GM19438 (cell line): ENCODE results near the gene BACE1-AS.
"Not testable (repeated sequence)": the region's sequence is repeated elsewhere in the genome, so short reads cannot be mapped to it uniquely, and the experiment has no call there.

Source experiments
- ATAC-seq: cut with Tn5 transposase; IDR thresholded peaks from one replicate; pipeline ENCODE4 v1.9.1; 2021; ENCODE audit warnings: low read depth; ENCODE audit not compliant: unreplicated experiment

Gene BACE1-AS

DNA sequence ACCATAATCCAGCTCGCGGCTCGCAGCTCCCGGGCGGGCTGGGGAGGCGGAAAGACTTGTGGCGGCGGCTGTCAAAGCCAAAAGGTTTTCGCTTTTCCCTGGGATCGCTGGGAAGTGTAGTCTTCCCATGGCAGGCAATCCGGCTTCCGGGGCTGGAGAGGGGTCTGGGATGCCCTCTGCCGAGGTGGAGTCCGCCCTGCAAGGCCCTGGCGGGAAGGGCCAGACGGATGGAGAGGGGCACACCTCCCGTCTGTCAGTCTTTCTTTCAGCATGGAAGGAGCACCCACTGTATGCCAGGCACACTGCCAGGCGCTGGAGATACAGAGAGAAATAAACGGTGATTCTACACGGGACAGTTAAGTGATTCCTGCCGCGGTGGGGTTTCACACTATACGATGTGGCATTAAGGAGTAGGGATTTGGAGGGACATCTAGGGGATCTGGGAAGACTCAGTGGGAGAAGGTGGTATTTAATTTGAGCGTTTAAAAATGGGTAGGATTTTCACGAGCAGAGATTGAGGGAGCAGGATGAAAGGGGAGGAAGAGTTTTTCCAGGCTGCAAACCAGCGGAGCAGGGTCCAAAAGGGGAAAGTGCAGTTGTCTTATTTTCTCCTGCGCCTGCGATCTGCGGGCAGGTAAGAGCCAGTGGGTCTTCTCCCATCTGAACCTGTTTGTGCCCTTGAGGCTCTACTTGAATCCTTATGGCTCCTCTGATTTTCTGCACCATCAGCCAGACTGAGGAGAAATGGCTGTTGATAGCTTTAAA lies 25.2 kb downstream of the BACE1-AS start, which contains the start of gene BACE1:
TSS of gene BACE1 (minus strand) at position 60 of the 765 bp plus-strand sequence. CDS start 461 bp downstream, outside the sequence.
- ATAC-seq = no peak

DNA sequence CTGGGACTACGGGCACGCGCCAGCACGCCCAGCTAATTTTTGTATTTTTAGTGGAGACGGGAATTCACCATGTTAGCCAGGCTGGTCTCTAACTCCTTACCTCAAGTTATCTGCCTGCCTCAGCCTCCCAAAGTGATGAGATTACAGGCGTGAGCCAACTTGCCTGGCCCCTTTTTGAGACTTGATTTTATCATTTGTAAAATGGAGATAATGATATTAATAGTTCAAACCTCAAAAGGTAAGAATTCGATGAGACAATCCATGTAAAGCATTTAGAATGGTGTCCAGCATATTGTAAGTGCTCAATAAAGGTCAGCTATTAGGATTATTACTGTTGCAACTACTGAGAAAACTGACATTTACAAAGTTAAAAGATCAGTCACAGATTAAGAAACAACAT lies 27.6 kb downstream of the BACE1-AS start:
- no peak for ATAC-seq

DNA sequence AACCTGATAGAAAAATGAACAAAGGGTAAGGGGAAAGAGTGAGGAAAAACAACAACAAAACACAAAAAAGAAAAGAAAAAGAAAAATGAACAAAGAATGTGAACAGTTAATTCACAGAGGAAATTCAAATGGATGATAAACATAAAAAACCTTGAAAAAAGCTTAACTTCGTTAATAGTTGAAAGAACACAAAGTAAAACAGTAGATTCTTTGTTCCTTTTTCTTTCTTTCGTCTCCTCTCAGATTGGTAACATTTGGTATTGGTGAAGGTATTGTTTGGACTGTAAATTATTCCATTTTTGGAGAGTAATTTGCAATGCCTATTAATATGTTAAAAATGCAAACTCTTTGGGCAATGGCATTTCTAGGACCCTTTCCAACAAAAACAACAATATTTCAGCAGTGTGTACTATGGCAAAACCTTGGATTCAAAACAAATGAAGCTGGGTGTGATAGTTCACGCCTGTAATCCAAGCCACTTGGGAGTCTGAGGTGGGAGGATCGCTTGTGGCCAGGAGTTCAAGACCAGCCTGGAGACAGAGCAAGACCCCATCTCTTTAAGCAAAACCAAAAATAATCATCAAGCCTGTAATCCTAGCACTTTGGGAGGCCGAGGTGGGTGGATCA lies 28.2 kb downstream of the BACE1-AS start:
- no peak for ATAC-seq

- ATAC-seq = not testable (repeated sequence)
Observed at GRCh38 chr11:117327255-117327566, 36.1 kb downstream of the BACE1-AS start.

- ATAC-seq = peak; percentile 98
Observed at GRCh38 chr11:117327567-117328374, 36.6 kb downstream of the BACE1-AS start, which contains the start of gene CEP164. Gene CEP164, plus strand, starts transcription at chr11:117327854. Its CDS starts 10,733 bp downstream, at chr11:117338587.

GRCh38 chr11:117328375-117329010 lies 37.3 kb downstream of the BACE1-AS start:
- ATAC-seq = peak; percentile 21

DNA sequence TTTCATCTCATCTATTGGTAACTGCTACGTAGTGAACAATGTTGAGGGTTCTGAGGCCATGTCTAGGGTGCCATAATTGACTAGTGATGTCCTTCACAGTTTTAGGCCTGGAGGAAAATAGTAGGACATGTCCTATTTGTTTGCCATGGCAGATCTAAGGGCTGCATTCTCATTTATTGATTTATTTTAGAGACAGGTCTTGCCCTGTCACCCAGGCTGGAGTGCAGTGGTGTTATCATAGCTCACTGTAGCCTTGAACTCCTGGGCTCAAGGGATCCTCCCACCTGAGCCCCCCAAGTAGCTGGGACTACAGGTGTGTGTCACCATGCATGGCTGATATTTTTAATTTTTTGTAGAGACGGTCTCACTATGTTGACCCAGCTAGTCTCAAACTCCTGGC lies 41.7 kb downstream of the BACE1-AS start:
- ATAC-seq = no peak

DNA sequence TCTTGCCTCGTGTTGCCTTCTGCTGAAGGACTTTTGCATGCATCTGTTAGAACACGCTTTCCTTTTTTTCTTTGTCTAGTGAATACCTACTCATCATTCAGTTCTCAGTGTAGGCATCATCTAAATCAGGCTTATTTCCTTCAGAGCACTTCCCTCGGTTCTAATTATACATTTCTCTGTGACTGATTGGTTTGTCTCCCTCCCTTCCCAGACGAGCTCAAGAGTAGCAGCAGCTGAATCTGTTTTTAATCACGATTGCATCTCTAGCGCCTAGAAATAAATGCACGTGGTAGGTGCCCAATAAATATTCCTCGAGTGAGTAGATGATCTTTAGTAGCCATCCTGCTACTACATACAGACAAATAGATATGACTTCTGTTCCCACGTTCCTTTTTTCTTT lies 42.8 kb downstream of the BACE1-AS start:
- no peak for ATAC-seq

DNA sequence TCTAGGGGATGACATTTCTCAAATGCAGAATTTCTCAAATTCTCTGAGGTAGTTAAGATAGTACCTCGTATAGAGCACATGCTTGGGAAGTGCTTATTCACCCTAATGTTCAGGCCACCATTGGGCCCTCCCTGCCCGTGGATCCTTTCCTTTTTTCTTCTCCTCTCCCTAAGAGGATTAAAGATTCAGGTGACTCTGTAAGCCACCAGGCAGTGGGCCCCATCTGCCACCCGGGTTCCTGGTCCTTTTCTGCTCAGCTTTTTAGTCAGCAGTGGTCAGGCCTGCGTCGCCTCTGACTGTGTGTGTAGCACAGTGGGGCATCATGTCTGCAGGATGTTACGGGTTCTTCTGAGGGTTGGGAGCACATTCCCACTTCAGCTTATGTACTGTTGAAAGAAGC lies 43.8 kb downstream of the BACE1-AS start:
- no peak for ATAC-seq

DNA sequence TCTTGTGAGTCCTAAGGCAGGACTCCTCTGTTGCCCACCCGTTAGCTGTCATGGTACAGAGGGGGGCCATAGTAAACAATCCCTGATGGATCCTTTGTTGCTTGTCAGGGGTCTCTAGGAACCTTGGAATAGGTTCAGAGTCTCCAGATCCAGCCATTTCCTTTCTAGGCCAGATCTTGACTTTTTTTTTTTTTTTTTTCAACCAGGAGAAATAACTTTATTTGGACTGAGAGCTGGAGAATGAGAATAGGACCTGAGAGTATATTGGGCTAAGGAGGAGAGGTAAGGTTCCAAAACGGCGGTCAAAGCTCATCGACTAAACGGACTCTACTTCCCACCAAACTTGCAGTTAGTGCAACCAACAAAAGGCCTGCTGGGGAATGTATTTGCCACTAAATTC lies 44.3 kb downstream of the BACE1-AS start:
- no peak for ATAC-seq

- no peak for ATAC-seq
Observed at GRCh38 chr11:117337076-117337475, 45.9 kb downstream of the BACE1-AS start.
